HTERT RPE-1 (cell line): ENCODE data around the gene SMAD1.
"Not testable (repeated sequence)": the region's sequence is repeated elsewhere in the genome, so short reads cannot be mapped to it uniquely, and the experiment has no call there.

Experiments
- in situ Hi-C: fragments of 300-500 bp; cut with MboI; formaldehyde crosslinking; loops from 4 replicates; pipeline ENCODE4 v1.14.3; 2020; ENCODE audit warnings: low sequenced_read_pairs

SMAD1 gene

GRCh38 chr4:145554691-145555090, 73.0 kb downstream of the SMAD1 start:
- in situ Hi-C loops, result no loop called here

- in situ Hi-C loops, result no loop called here
Observed at GRCh38 chr4:145557720-145558119, 76.1 kb downstream of the SMAD1 start.

- in situ Hi-C loops, result no loop called here
Observed at GRCh38 chr4:145563293-145563985, 81.8 kb downstream of the SMAD1 start.

- in situ Hi-C loops, result no loop called here
Observed at GRCh38 chr4:145564540-145564939, 82.9 kb downstream of the SMAD1 start.

GRCh38 chr4:145565328-145565727, 83.7 kb downstream of the SMAD1 start:
- in situ Hi-C loops, result no loop called here

- in situ Hi-C loops, result no loop called here
Observed at GRCh38 chr4:145566086-145566708, 84.5 kb downstream of the SMAD1 start.

- in situ Hi-C loops, result no loop called here
Observed at GRCh38 chr4:145566768-145567167, 85.1 kb downstream of the SMAD1 start.

GRCh38 chr4:145567516-145567915, 85.9 kb downstream of the SMAD1 start:
- in situ Hi-C loops, result no loop called here

GRCh38 chr4:145574546-145574945, 92.9 kb downstream of the SMAD1 start:
- in situ Hi-C loops, result not testable (repeated sequence)

GRCh38 chr4:145580906-145581305, 99.3 kb downstream of the SMAD1 start:
- in situ Hi-C loops, result no loop called here

- in situ Hi-C loops, result no loop called here
Observed at GRCh38 chr4:145583191-145584055, 101.8 kb downstream of the SMAD1 start.

GRCh38 chr4:145587088-145587754, 105.6 kb downstream of the SMAD1 start:
- in situ Hi-C loops, result no loop called here

GRCh38 chr4:145589381-145589780, 107.7 kb downstream of the SMAD1 start:
- in situ Hi-C loops, result not testable (repeated sequence)

GRCh38 chr4:145589916-145590702, 108.5 kb downstream of the SMAD1 start:
- in situ Hi-C loops, result no loop called here

GRCh38 chr4:145602129-145602760, 120.6 kb downstream of the SMAD1 start:
- in situ Hi-C loops, result no loop called here

- in situ Hi-C loops, result no loop called here
Observed at GRCh38 chr4:145605941-145606340, 124.3 kb downstream of the SMAD1 start.
